Sigmoid colon (tissue), 4 donors: ENCODE data around the gene HBB.

ENCODE experiments used
- EP300 ChIP-seq, 4 donors: sonication (generic); formaldehyde crosslinking; IDR thresholded peaks; one replicate each; pipeline ENCODE4 v1.6.1; 2017; ENCODE audit warnings: antibody characterized with exemption in 4 of 4
- POLR2A ChIP-seq, 2 donors: fragments of 450-650 bp; IDR thresholded peaks; one replicate each; pipeline ENCODE4 v1.6.1; 2016; ENCODE audit warnings: antibody characterized with exemption in 2 of 2, mild to moderate bottlenecking in 2 of 2, moderate library complexity in 2 of 2
- POLR2AphosphoS5 ChIP-seq, 4 donors: sonication (generic); formaldehyde crosslinking; IDR thresholded peaks; one replicate each; pipeline ENCODE4 v1.6.1; 2017; ENCODE audit warnings: antibody characterized with exemption in 4 of 4
- TF ChIP-seq, protein P1 (sequence below), 4 experiments: fragments of 450-650 bp in 3 of 4; fragments of 200-600 bp in 1 of 4; IDR thresholded peaks; one replicate each; pipeline ENCODE4 v1.5.1; 2016 to 2019; ENCODE audit warnings: antibody characterized with exemption in 4 of 4, mild to moderate bottlenecking in 3 of 4, moderate library complexity in 2 of 4

GRCh38 chr11:5233307-5233706 lies 6.4 kb upstream of the HBB start:
- TF ChIP-seq, protein P1, sequence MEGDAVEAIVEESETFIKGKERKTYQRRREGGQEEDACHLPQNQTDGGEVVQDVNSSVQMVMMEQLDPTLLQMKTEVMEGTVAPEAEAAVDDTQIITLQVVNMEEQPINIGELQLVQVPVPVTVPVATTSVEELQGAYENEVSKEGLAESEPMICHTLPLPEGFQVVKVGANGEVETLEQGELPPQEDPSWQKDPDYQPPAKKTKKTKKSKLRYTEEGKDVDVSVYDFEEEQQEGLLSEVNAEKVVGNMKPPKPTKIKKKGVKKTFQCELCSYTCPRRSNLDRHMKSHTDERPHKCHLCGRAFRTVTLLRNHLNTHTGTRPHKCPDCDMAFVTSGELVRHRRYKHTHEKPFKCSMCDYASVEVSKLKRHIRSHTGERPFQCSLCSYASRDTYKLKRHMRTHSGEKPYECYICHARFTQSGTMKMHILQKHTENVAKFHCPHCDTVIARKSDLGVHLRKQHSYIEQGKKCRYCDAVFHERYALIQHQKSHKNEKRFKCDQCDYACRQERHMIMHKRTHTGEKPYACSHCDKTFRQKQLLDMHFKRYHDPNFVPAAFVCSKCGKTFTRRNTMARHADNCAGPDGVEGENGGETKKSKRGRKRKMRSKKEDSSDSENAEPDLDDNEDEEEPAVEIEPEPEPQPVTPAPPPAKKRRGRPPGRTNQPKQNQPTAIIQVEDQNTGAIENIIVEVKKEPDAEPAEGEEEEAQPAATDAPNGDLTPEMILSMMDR (IDR thresholded peaks at IDR 0.05): no peak
- TF ChIP-seq POLR2A (IDR thresholded peaks at IDR 0.05): no peak
- no peak for TF ChIP-seq EP300 (IDR thresholded peaks at IDR 0.05)
- no peak for TF ChIP-seq POLR2AphosphoS5 (IDR thresholded peaks at IDR 0.05)
